HG02884 (cell line): ENCODE measurements around the gene HBZ.
"Not testable (repeated sequence)": the region's sequence is repeated elsewhere in the genome, so short reads cannot be mapped to it uniquely, and the experiment has no call there.

ENCODE experiments used
- ATAC-seq: cut with Tn5 transposase; IDR thresholded peaks from one replicate; pipeline ENCODE4 v1.9.1; 2021; ENCODE audit warnings: mild to moderate bottlenecking, moderate library complexity; ENCODE audit not compliant: unreplicated experiment

HBZ gene

DNA sequence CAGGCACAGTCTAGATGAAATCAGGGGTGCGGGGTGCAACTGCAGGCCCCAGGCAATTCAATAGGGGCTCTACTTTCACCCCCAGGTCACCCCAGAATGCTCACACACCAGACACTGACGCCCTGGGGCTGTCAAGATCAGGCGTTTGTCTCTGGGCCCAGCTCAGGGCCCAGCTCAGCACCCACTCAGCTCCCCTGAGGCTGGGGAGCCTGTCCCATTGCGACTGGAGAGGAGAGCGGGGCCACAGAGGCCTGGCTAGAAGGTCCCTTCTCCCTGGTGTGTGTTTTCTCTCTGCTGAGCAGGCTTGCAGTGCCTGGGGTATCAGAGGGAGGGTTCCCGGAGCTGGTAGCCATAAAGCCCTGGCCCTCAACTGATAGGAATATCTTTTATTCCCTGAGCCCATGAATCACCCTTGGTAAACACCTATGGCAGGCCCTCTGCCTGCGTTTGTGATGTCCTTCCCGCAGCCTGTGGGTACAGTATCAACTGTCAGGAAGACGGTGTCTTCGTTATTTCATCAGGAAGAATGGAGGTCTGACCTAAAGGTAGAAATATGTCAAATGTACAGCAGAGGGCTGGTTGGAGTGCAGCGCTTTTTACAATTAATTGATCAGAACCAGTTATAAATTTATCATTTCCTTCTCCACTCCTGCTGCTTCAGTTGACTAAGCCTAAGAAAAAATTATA, 25.7 kb downstream of the HBZ start:
- no peak for ATAC-seq

- ATAC-seq = no peak
Observed at GRCh38 chr16:178668-179015, 26.2 kb downstream of the HBZ start.

- ATAC-seq = no peak
Observed at GRCh38 chr16:179211-180092, 27.0 kb downstream of the HBZ start.

GRCh38 chr16:180101-180675, 27.7 kb downstream of the HBZ start, which contains the start of gene HBQ1:
HBQ1 (plus strand) TSS chr16:180459; CDS start chr16:180487, 28 bp downstream.
- no peak for ATAC-seq

- ATAC-seq = no peak
Observed at GRCh38 chr16:180681-181564, 28.5 kb downstream of the HBZ start.

- no peak for ATAC-seq
Observed at GRCh38 chr16:181565-182021, 29.1 kb downstream of the HBZ start.

DNA sequence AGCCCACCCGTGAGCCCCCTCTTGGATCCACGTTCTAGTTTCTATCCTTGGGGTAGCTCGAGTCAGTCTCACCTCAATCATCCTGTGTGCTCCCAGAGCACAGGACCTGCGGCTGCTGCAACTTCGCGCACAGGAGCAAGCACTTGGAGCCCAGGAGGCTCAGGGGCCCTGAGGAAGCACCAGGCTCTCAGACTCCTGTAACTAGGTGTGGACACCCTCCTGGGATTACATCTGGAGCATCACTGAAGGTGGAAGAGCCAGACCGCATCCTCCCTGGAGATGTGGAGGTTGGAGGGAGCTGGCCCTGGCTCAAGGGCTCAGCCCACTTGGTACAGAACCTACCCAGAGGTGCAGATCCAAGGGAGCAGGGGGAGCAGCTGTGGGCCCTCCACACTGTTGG, 30.6 kb downstream of the HBZ start:
- ATAC-seq = no peak

DNA sequence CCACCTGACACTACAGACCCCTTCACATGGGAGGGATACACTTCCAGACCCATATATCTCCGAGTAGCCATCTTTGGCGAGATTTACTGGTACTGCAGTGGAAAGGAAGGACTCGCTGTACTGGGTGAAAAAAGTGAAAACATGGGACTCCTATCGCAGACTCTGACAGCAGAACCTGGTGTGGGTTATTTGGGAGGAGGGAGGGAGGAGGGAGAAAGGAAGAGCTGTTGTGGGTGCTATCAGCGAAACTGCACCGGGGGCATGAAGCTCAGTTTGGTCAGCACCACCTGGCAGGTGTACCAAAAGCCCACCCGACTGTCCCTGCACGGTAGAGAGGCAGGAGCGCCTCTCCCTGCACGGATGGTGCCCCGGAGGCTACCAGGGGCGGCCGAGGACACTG, 32.8 kb downstream of the HBZ start:
- ATAC-seq = no peak

DNA sequence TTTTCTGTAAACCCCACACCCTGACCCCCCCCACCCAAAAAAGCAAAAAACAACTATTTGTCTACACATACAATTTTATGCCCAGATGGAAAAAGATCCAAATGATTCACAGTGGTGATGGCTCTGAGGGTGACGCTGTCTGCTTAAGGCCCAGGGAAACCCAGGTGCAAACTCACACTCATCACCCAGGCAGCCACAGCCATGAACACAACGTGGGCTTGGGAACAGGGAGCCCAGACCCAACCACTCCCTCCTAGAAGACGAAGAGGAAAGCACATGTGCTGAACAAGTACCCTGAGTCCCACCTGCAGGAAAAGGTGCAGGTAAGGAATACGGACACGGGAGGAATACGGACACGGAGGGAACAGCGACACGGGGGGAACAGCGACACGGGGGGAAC, 33.2 kb downstream of the HBZ start:
- no peak for ATAC-seq

DNA sequence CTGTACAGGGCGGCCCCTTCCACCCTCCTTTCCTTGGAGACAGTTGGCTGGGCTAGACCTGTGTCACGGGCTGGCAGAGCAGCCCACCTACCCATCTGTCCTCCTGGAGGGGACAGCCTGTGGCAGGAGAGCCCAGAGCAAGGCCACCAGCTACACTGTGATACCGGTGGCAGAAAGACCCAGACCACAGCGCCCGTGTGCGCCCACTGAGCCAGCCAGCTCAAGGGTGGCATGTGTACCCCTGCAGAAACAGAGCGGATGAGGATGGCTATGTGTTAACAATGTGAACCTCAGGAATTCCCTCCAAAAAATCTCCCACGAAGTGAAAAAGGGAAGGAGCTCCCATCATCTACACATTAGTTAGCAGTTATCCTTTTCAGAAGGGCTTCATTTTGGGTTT, 34.9 kb downstream of the HBZ start:
- ATAC-seq = no peak

DNA sequence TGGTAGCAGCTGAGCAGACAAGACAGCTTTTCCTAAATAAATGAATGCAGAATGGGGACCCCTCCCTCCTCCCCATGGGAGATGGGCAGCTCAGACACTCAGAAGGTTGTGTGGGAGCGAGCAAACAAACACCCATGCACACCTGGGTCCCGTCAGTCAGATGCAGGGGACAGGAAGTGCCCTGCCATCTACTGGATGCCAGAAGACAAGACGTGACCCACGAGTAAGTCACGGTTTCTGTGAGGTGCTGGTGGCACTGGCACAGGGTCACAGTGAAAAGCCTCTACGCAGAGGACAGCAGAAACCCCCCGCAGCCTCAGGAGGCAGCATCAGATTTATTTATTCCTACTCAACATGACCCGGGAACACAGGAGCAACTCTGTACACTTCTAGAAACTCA, 36.2 kb downstream of the HBZ start:
- no peak for ATAC-seq

- ATAC-seq = no peak
Observed at GRCh38 chr16:189604-190186, 37.3 kb downstream of the HBZ start.

GRCh38 chr16:191831-192230, 39.4 kb downstream of the HBZ start:
- no peak for ATAC-seq

DNA sequence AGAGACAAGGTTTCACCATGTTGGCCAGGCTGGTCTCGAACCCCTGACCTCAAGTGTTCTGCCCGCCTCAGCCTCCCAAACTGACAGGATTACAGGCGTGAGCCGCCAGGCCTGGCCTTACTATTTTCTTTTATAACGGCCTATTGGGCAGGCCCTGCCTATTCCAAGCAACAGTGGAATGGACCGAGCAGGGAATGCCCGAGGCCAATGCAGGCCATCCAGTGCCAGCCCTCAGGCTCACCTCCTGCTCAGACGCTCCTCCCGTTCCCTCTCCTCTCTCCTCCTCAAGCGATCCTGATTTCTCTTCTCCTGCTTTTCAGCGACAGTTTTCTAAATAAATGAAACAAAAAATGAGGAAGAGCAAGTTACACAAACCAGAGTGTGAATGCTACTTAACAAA, 40.2 kb downstream of the HBZ start:
- no peak for ATAC-seq

GRCh38 chr16:193441-193840, 41.0 kb downstream of the HBZ start:
- ATAC-seq = no peak

DNA sequence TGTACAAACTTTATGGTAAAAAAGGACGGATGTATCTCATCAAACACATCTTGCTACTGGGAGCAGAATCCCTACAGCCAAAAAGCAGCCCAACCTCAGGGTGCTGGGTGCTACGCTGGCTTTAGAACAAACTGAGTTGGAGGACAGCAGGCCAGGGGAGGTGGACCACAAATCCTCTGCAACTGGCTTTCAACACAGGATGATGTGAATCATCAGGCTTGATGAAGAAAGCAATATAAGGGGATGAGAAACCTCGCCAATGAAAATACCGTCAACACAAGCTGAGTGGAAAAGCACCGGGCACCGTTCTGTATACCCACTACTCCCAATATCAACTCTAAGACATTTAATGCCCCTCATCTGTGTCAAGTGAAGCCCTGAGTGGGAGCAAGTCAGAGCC, 42.1 kb downstream of the HBZ start:
- ATAC-seq = no peak

DNA sequence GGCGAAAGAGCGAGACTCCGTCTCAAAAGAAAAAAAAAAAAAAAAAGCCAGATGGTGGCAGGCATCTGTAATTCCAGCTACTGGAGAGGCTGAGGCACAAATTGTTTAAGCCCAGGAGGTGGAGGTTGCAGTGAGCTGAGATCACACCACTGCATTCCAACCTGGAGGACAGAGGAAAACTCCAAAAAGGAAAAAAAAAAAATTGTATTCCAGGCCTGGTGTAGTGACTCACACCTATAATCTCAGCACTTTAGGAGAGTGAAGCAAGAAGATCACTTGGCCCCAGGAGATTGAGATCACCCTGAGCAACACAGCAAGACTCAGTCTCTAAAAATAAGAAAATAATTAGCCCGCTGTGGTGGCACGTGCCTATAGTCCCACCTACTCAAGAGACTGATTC, 47.9 kb downstream of the HBZ start:
- no peak for ATAC-seq

DNA sequence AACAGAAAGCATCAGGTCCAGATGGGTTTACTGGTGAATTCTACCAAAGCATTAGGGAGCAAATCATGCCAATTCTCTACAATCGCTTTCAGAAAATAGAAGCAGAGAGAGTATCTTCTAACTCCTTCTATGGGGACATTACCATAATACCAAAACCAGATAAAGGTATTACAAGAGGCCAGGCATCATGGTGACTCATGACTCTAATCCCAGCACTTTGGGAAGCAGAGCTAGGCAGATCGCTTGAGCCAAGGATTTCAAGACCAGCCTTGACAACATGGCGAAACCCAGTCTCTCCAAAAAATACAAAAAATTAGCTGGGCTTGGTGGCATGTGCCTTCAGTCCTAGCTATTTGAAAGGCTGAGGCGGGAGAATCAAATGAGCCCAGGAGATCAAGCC, 50.8 kb downstream of the HBZ start:
- no peak for ATAC-seq

DNA sequence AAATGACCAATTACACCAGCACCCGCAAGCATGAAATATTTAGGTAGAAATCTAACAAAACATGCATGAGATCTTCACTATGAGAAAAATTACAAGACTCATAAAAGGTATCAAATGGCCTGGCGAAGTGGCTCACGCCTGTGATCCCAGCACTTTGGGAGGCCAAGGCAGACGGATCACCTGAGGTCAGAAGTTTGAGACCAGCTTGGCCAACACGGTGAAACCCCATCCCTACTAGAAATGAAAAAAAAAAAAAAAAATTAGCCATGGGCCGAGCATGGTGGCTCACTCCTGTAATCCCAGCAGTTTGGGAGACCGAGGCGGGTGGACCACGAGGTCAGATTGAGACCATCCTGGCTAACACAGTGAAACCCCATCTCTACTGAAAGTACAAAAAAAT, 51.6 kb downstream of the HBZ start:
- not testable (repeated sequence) for ATAC-seq
